HG03135 (cell line): ENCODE results near the gene DENND6B.

ENCODE experiments used
- ATAC-seq: cut with Tn5 transposase; IDR thresholded peaks from one replicate; pipeline ENCODE4 v1.9.1; 2021; ENCODE audit warnings: mild to moderate bottlenecking, moderate library complexity; ENCODE audit not compliant: unreplicated experiment

Gene DENND6B

GRCh38 chr22:50260801-50261614 lies 65.8 kb downstream of the DENND6B start:
- ATAC-seq: no peak

GRCh38 chr22:50260434-50260800 lies 66.4 kb downstream of the DENND6B start:
- ATAC-seq: no peak

DNA sequence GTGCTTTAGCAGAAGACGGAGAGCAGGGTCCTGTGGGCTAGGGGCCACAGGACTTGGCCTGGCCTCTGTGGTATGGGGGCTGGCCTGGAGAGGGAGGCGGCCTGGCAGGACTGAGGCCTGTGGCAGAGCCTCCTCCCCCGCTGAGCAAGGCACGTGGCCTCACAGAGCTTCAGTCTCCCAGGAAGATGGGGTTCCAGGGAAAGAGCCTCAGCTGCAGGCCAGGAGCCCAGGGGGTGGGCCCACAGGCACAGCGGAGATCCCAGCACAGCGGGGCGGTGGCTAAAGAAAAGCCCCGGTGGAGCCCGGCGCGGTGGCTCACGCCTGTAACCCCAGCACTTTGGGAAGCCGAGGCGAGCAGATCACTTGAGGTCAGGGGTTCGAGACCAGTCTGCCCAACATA lies 67.5 kb downstream of the DENND6B start:
- no peak for ATAC-seq
